H1 (cell line): ENCODE measurements around the gene CIAO3. TPM values are rescaled to one million over a fixed set of nuclear protein-coding genes. Genes with fewer than 3 reads are reported as not detected.

Experiments
- CTCF ChIA-PET: fragments of 300-600 bp; sonication (Branson Sonifier 250); formaldehyde crosslinking; loops from one replicate; lab custom pipeline; 2021; ENCODE audit not compliant: partially characterized antibody; lab: Charles Lee
- POLR2A ChIA-PET: fragments of 300-600 bp; sonication (Branson Sonifier 250); formaldehyde crosslinking; loops from one replicate; lab custom pipeline; 2021; ENCODE audit warnings: inconsistent platforms; ENCODE audit not compliant: partially characterized antibody; lab: Charles Lee
- DNase-seq, 2 experiments: peaks; one replicate each; pipeline versions ENCODE4 v3.0.0 to v3.0.0-alpha.2; 2010 to 2022; ENCODE audit warnings: low spot score in 2 of 2, low read depth in 1 of 2, mixed read lengths in 1 of 2
- FAIRE-seq: peaks from 2 replicates; lab custom pipeline; 2011; peaks lifted over from hg19 to GRCh38; lab: Jason Lieb, UNC
- H2AFZ ChIP-seq: 2 replicates; pipeline ENCODE4 v1.8.1; 2012; ENCODE audit warnings: low read length, inconsistent platforms
- H2AK5ac ChIP-seq: 2 replicates; pipeline ENCODE4 v1.6.1; 2013; ENCODE audit warnings: low read depth, low read length
- H2BK120ac ChIP-seq: replicated peaks from 2 replicates; pipeline ENCODE3; 2013; ENCODE audit warnings: low read depth, low read length, inconsistent platforms
- H2BK12ac ChIP-seq: 2 replicates; pipeline ENCODE4 v1.6.1; 2013; ENCODE audit warnings: low read depth, low read length
- H2BK15ac ChIP-seq: 2 replicates; pipeline ENCODE4 v1.6.1; 2013; ENCODE audit warnings: low read length
- H2BK20ac ChIP-seq: 2 replicates; pipeline ENCODE4 v1.6.1; 2013; ENCODE audit warnings: low read length
- H2BK5ac ChIP-seq: 2 replicates; pipeline ENCODE4 v1.6.1; 2013; ENCODE audit warnings: low read depth, low read length
- H3K14ac ChIP-seq: 2 replicates; pipeline ENCODE4 v1.6.1; 2013; ENCODE audit warnings: inconsistent platforms; ENCODE audit not compliant: insufficient read length
- H3K18ac ChIP-seq: 2 replicates; pipeline ENCODE4 v1.6.1; 2013; ENCODE audit warnings: low read length; ENCODE audit errors: extremely low read depth
- H3K23ac ChIP-seq: 2 replicates; pipeline ENCODE4 v1.6.1; 2013; ENCODE audit warnings: inconsistent platforms; ENCODE audit not compliant: insufficient read length
- H3K23me2 ChIP-seq: 2 replicates; pipeline ENCODE4 v1.6.1; 2013; ENCODE audit warnings: low read depth, low read length
- H3K27ac ChIP-seq: 2 replicates; pipeline ENCODE4 v1.6.1; 2011; ENCODE audit warnings: low read depth, low read length, inconsistent platforms
- H3K27me3 ChIP-seq, 4 experiments: replicated peaks in 1 of 4; 1 replicate in 1 of 4; 2 replicates in 3 of 4; pipeline versions ENCODE4 v1.6.1 to v1.8.1; 2011 to 2013; ENCODE audit warnings: low read length in 3 of 4, mild to moderate bottlenecking in 3 of 4, inconsistent platforms in 2 of 4, mixed read lengths in 2 of 4, moderate library complexity in 1 of 4; ENCODE audit not compliant: control insufficient read depth in 3 of 4, insufficient read depth in 3 of 4; ENCODE audit errors: extremely low read depth in 1 of 4
- H3K36me3 ChIP-seq, 4 experiments: 2 replicates each; pipeline versions ENCODE4 v1.6.1 to v1.8.1; 2011 to 2013; ENCODE audit warnings: mild to moderate bottlenecking in 4 of 4, low read length in 3 of 4, moderate library complexity in 2 of 4, control low read depth in 1 of 4, inconsistent platforms in 1 of 4; ENCODE audit not compliant: insufficient read depth in 4 of 4, control insufficient read depth in 2 of 4
- H3K4ac ChIP-seq: replicated peaks from 2 replicates; pipeline ENCODE3; 2013; ENCODE audit warnings: low read length, low read depth, mixed read lengths, inconsistent platforms; ENCODE audit not compliant: insufficient read length
- H3K4me1 ChIP-seq, 4 experiments: replicated peaks in 1 of 4; 1 replicate in 1 of 4; 2 replicates in 3 of 4; pipeline versions ENCODE4 v1.6.1 to v1.8.1; 2011 to 2013; ENCODE audit warnings: low read length in 3 of 4, inconsistent platforms in 2 of 4, mixed read lengths in 1 of 4; ENCODE audit not compliant: insufficient read depth in 4 of 4, control insufficient read depth in 3 of 4
- H3K4me2 ChIP-seq, 2 experiments: 2 replicates each; pipeline versions ENCODE4 v1.6.1 to v1.8.1; 2011 to 2013; ENCODE audit warnings: low read depth in 2 of 2, low read length in 2 of 2, control low read depth in 1 of 2, inconsistent platforms in 1 of 2, mild to moderate bottlenecking in 1 of 2; ENCODE audit not compliant: insufficient read depth in 1 of 2
- H3K4me3 ChIP-seq, 4 experiments: fragments of 200-600, 300-600 bp in 1 of 4; sonication (generic), shearing (Covaris generic), sonication (Bioruptor Twin) in 1 of 4; 2 replicates each; pipeline versions ENCODE4 v1.5.1 to v1.8.1; 2011 to 2016; ENCODE audit warnings: low read length in 4 of 4, low read depth in 3 of 4, control low read depth in 2 of 4, inconsistent platforms in 2 of 4, mild to moderate bottlenecking in 2 of 4, mixed read lengths in 1 of 4, moderate library complexity in 1 of 4; ENCODE audit not compliant: insufficient read depth in 2 of 4; ENCODE audit errors: extremely low read depth in 1 of 4
- H3K56ac ChIP-seq: replicated peaks from 2 replicates; pipeline ENCODE3; 2013; ENCODE audit warnings: low read depth, mild to moderate bottlenecking, mixed read lengths, low read length, inconsistent platforms; ENCODE audit not compliant: insufficient read length
- H3K79me1 ChIP-seq: 2 replicates; pipeline ENCODE4 v1.6.1; 2013; ENCODE audit warnings: low read depth, low read length, control low read depth
- H3K79me2 ChIP-seq, 2 experiments: 2 replicates each; pipeline versions ENCODE4 v1.6.1 to v1.8.1; 2012 to 2013; ENCODE audit warnings: low read length in 2 of 2, mild to moderate bottlenecking in 2 of 2, inconsistent platforms in 1 of 2; ENCODE audit not compliant: insufficient read depth in 2 of 2, control insufficient read depth in 1 of 2
- H3K9ac ChIP-seq, 4 experiments: replicated peaks in 1 of 4; 1 replicate in 1 of 4; 2 replicates in 3 of 4; pipeline versions ENCODE4 v1.6.1 to v1.8.1; 2011 to 2013; ENCODE audit warnings: low read depth in 3 of 4, low read length in 3 of 4, control low read depth in 2 of 4, mild to moderate bottlenecking in 2 of 4, moderate library complexity in 2 of 4, inconsistent platforms in 1 of 4; ENCODE audit errors: extremely low read depth in 1 of 4
- H3K9me3 ChIP-seq, 2 experiments: 2 replicates each; pipeline versions ENCODE4 v1.6.1 to v1.8.1; 2012 to 2013; ENCODE audit warnings: mild to moderate bottlenecking in 2 of 2, moderate library complexity in 2 of 2, control low read depth in 1 of 2, inconsistent platforms in 1 of 2, low read depth in 1 of 2, low read length in 1 of 2, mixed read lengths in 1 of 2; ENCODE audit not compliant: insufficient read depth in 2 of 2
- H4K20me1 ChIP-seq, 2 experiments: replicated peaks in 1 of 2; 2 replicates each; pipeline versions ENCODE3 to v1.8.1; 2011 to 2013; ENCODE audit warnings: inconsistent platforms in 2 of 2, low read length in 2 of 2, mild to moderate bottlenecking in 1 of 2; ENCODE audit not compliant: insufficient read depth in 2 of 2, control insufficient read depth in 1 of 2
- H4K5ac ChIP-seq: 2 replicates; pipeline ENCODE4 v1.6.1; 2013; ENCODE audit warnings: low read length, low read depth, mixed read lengths, inconsistent platforms; ENCODE audit not compliant: insufficient read length
- H4K8ac ChIP-seq: 2 replicates; pipeline ENCODE4 v1.8.0; 2013; ENCODE audit warnings: mild to moderate bottlenecking, moderate library complexity, low read length, inconsistent platforms; ENCODE audit not compliant: insufficient read depth; ENCODE audit errors: extremely low read depth
- H4K91ac ChIP-seq: replicated peaks from 2 replicates; pipeline ENCODE3; 2013; ENCODE audit warnings: low read length, mixed read lengths, inconsistent platforms; ENCODE audit not compliant: insufficient read length
- ATF3 ChIP-seq: IDR thresholded peaks from 2 replicates; pipeline ENCODE4 v1.6.1; 2011; ENCODE audit warnings: low read depth, mild to moderate bottlenecking, low read length; ENCODE audit not compliant: insufficient read depth
- CBX5 ChIP-seq: fragments of 300-800, 300-1000 bp; sonication (generic); IDR thresholded peaks from 2 replicates; pipeline ENCODE4 v1.7.1; 2016; ENCODE audit warnings: antibody characterized with exemption, low read length, low read depth
- CTCF ChIP-seq, 3 experiments: IDR thresholded peaks; 1 replicate in 2 of 3; 2 replicates in 1 of 3; pipeline versions ENCODE4 v1.5.1 to v1.6.1; 2011; ENCODE audit warnings: low read length in 3 of 3, mild to moderate bottlenecking in 3 of 3, inconsistent platforms in 2 of 3, low read depth in 1 of 3, moderate library complexity in 1 of 3; ENCODE audit not compliant: insufficient read depth in 1 of 3; ENCODE audit errors: control extremely low read depth in 1 of 3
- EGR1 ChIP-seq: IDR thresholded peaks from 2 replicates; pipeline ENCODE4 v1.6.1; 2011; ENCODE audit warnings: low read depth, low read length, borderline replicate concordance
- EP300 ChIP-seq, 2 experiments: IDR thresholded peaks; 1 replicate in 1 of 2; 2 replicates in 1 of 2; pipeline ENCODE4 v1.6.1; 2011 to 2012; ENCODE audit warnings: low read depth in 2 of 2, low read length in 2 of 2, mild to moderate bottlenecking in 2 of 2, borderline replicate concordance in 1 of 2, inconsistent platforms in 1 of 2, moderate library complexity in 1 of 2
- NRF1 ChIP-seq: IDR thresholded peaks from 2 replicates; pipeline ENCODE4 v1.6.1; 2011; ENCODE audit warnings: mild to moderate bottlenecking, low read depth, low read length, improper control_type of control experiment
- SIN3A ChIP-seq, 2 experiments: IDR thresholded peaks in 1 of 2; conservative IDR thresholded peaks in 1 of 2; 2 replicates each; pipeline ENCODE4 v1.6.1; 2011 to 2012; ENCODE audit warnings: low read length in 2 of 2, improper control_type of control experiment in 1 of 2, low read depth in 1 of 2, mild to moderate bottlenecking in 1 of 2
- SP2 ChIP-seq: IDR thresholded peaks from 2 replicates; pipeline ENCODE4 v1.6.1; 2012; ENCODE audit warnings: mild to moderate bottlenecking, low read length, inconsistent platforms
- TEAD4 ChIP-seq: IDR thresholded peaks from 2 replicates; pipeline ENCODE4 v1.6.1; 2012; ENCODE audit warnings: low read depth, low read length, inconsistent platforms, mixed read lengths
- WGBS, 2 experiments: shearing (Covaris generic) in 1 of 2; methylation state at CpG; one replicate each; pipeline versions ENCODE4 v1.1.6 to v1.1.7; 2013 to 2015; ENCODE audit warnings: low lambda C conversion rate in 2 of 2, mixed read lengths in 2 of 2, inconsistent platforms in 1 of 2, low coverage in 1 of 2, missing lambda C conversion rate in 1 of 2; ENCODE audit not compliant: insufficient replicate concordance in 2 of 2, insufficient coverage in 1 of 2, insufficient read length in 1 of 2; ENCODE audit errors: extremely low coverage in 1 of 2, missing lambda C conversion rate in 1 of 2; 5-methylcytosine and 5-hydroxymethylcytosine counted together
- polyA plus RNA-seq, 7 experiments: library from polyadenylated mRNA; depleted of rRNA in 3 of 7; stranded (reverse) in 5 of 7; unstranded in 2 of 7; fragments of >200 nt in 5 of 7; fragments of 200-250 nt in 2 of 7; gene quantifications; 1 replicate in 5 of 7; 2 replicates in 1 of 7; 4 replicates in 1 of 7; pipeline versions ENCODE4 v1.2.1 to v1.2.3, GENCODE V29; 2011 to 2013; ENCODE audit warnings: missing spikeins in 2 of 7, mixed read lengths in 2 of 7
- total RNA-seq: library from RNA; stranded (reverse); fragmentation: NEBNext Ultra II Directional; extraction: Animal tissue kit (Norgen Biotek cat#: 25700); gene quantifications from 2 replicates; pipeline ENCODE4 v1.2.1, GENCODE V29; 2021

CIAO3 gene
- total and polyA plus RNA-seq, 2 of the 8 experiments (the other 6 are each of a cell fraction or from before 2014, with no cell fraction given), result 20.0 to 20.4 TPM

- Histone ChIP-seq H4K8ac (peak overlapping the region; percentile 2; the same call in 1 of the 2 replicates), H2BK12ac (no peak overlapping the region), H3K14ac (no peak overlapping the region), H4K5ac (no peak overlapping the region), H3K4ac (no peak overlapping the region), H2BK120ac (no peak overlapping the region), H3K36me3 (no peaks in the 10 kb centered on the region), H3K18ac (no peak overlapping the region; the same call in 1 of the 2 replicates), H3K23me2 (no peaks in the 10 kb centered on the region; the same call in 1 of the 2 replicates), H3K4me1 (peaks cover 0 to 8% (median 6%) of the 10 kb centered on the region in 4 experiments; a peak in 5 of 7 replicates), H3K9me3 (no peaks in the 10 kb centered on the region), H3K9ac (no peak overlapping the region), H4K91ac (peak overlapping the region; percentile 89), H3K23ac (no peak overlapping the region), H2AFZ (no peak overlapping the region), H2BK5ac (no peak overlapping the region), H3K4me3 (0 out of 8 replicates have a peak overlapping the region, but pooled peaks of 1 of the 4 experiments have one; percentile 19), H3K79me2 (no peaks in the 10 kb centered on the region), H4K20me1 (no peaks in the 10 kb centered on the region), H3K27ac (no peak overlapping the region), H3K4me2 (no peak overlapping the region), H2BK15ac (peak overlapping the region; percentile 46; the same call in 1 of the 2 replicates), H3K56ac (no peak overlapping the region), H3K27me3 (no peaks in the 10 kb centered on the region), H2BK20ac (no peak overlapping the region), H2AK5ac (no peak overlapping the region), H3K79me1 (no peaks in the 10 kb centered on the region)
- 64% methylated on average over 11 of the region's 20 CpGs; no CpG with 5 or more reads in 1 of the 2 experiments for WGBS, 2 experiments
- POLR2A ChIA-PET, result interaction anchor here (1.0 to 2.3 kb wide), 4 partner anchors 10 to 49 kb away, joined by 3 to 7 read pairs (median 4); partner anchors contain the start of gene ANTKMT
- DNase-seq (no peak), FAIRE-seq (no peak)
- CTCF ChIA-PET, result interaction anchor here (0.6 to 1.3 kb wide), 5 partner anchors 19 to 61 kb away, joined by 3 to 5 read pairs (median 3); partner anchors contain the start of gene CIAO3
- no peak for TF ChIP-seq SP2
- no peak for TF ChIP-seq SIN3A (conservative IDR thresholded peaks at IDR 0.05 in 1 of 2, IDR thresholded peaks at IDR 0.05 in 1 of 2; ENCODE audit: low read depth in 1 of 2, low read length in 2 of 2)
- no peak for TF ChIP-seq CTCF (IDR thresholded peaks at IDR 0.05; ENCODE audit: control extremely low read depth in 1 of 3, insufficient read depth in 1 of 3, low read depth in 1 of 3, low read length in 3 of 3)
- no peak for TF ChIP-seq CBX5
- no peak for TF ChIP-seq NRF1
- TF ChIP-seq ATF3, result no peak
- no peak for TF ChIP-seq EGR1
- no peak for TF ChIP-seq EP300 (IDR thresholded peaks at IDR 0.05; ENCODE audit: borderline replicate concordance in 1 of 2, low read depth in 2 of 2, low read length in 2 of 2)
- no peak for TF ChIP-seq TEAD4
These were observed 28.5 kb upstream of the CIAO3 start for GRCh38 chr16:769184-769784.
